CD4-positive, alpha-beta memory T cell (primary cell): ENCODE measurements around the gene VTCN1. TPM values are rescaled to one million over a fixed set of nuclear protein-coding genes. Genes with fewer than 3 reads are reported as not detected.

Source experiments
- CTCF ChIA-PET: fragments of 350-600 bp; sonication (Branson Sonifier 250); formaldehyde crosslinking; loops from one replicate; lab custom pipeline; 2021; ENCODE audit warnings: inconsistent platforms; ENCODE audit not compliant: partially characterized antibody; lab: Charles Lee
- POLR2A ChIA-PET: fragments of 350-600 bp; sonication (Branson Sonifier 250); formaldehyde crosslinking; loops from one replicate; lab custom pipeline; 2021; ENCODE audit not compliant: partially characterized antibody; lab: Charles Lee
- DNase-seq, 5 donors: peaks; one replicate each; pipeline versions ENCODE4 v3.0.0 to v3.0.0-alpha.2; 2020 to 2022; ENCODE audit warnings: mixed read lengths in 1 of 5
- H3K27ac ChIP-seq: one replicate; pipeline ENCODE4 v1.7.0; 2013; ENCODE audit warnings: low read depth, low read length
- H3K27me3 ChIP-seq: 2 replicates; pipeline ENCODE4 v1.7.0; 2013; ENCODE audit warnings: mild to moderate bottlenecking, low read length, moderate library complexity; ENCODE audit not compliant: insufficient read depth
- H3K36me3 ChIP-seq: 2 replicates; pipeline ENCODE4 v1.7.0; 2013; ENCODE audit warnings: mild to moderate bottlenecking, low read length, moderate library complexity; ENCODE audit not compliant: insufficient read depth
- H3K4me1 ChIP-seq: 2 replicates; pipeline ENCODE4 v1.7.0; 2013; ENCODE audit warnings: mild to moderate bottlenecking, low read length, moderate library complexity; ENCODE audit not compliant: insufficient read depth
- H3K4me3 ChIP-seq, 2 donors: one replicate each; pipeline ENCODE4 v1.7.0; 2013; ENCODE audit warnings: low read length in 2 of 2, mild to moderate bottlenecking in 1 of 2
- H3K9me3 ChIP-seq, 2 donors: one replicate each; pipeline ENCODE4 v1.7.0; 2013; ENCODE audit warnings: low read length in 2 of 2, control low read depth in 1 of 2; ENCODE audit not compliant: control insufficient read depth in 1 of 2
- H3K27ac Mint-ChIP-seq, 7 donors: one replicate each; pipeline ENCODE4 v1.8.0; 2020 to 2021; ENCODE audit warnings: mixed read lengths in 7 of 7, mild to moderate bottlenecking in 6 of 7, inconsistent platforms in 3 of 7, moderate library complexity in 3 of 7
- H3K27me3 Mint-ChIP-seq, 2 donors: one replicate each; pipeline ENCODE4 v1.8.0; 2020 to 2021; ENCODE audit warnings: mixed read lengths in 2 of 2
- H3K36me3 Mint-ChIP-seq, 2 donors: one replicate each; pipeline ENCODE4 v1.8.0; 2020 to 2021; ENCODE audit warnings: mixed read lengths in 2 of 2, inconsistent platforms in 1 of 2, mild to moderate bottlenecking in 1 of 2
- H3K4me1 Mint-ChIP-seq, 4 donors: one replicate each; pipeline ENCODE4 v1.8.0; 2020 to 2021; ENCODE audit warnings: mixed read lengths in 4 of 4, mild to moderate bottlenecking in 1 of 4
- H3K4me3 Mint-ChIP-seq, 8 donors: one replicate each; pipeline ENCODE4 v1.8.0; 2020 to 2021; ENCODE audit warnings: mixed read lengths in 8 of 8, mild to moderate bottlenecking in 7 of 8, moderate library complexity in 6 of 8, inconsistent platforms in 3 of 8
- H3K9me3 Mint-ChIP-seq, 8 donors: one replicate each; pipeline ENCODE4 v1.8.0; 2020 to 2021; ENCODE audit warnings: mixed read lengths in 8 of 8, mild to moderate bottlenecking in 5 of 8, inconsistent platforms in 3 of 8, moderate library complexity in 1 of 8
- intact Hi-C: fragments of 100-400 bp; cut with micrococcal nuclease; formaldehyde crosslinking; loops from one replicate; pipeline ENCODE4 v1.15.1; 2023
- microRNA-seq: library from miRNA; unstranded; fragments of <30 nt; microRNA quantifications from one replicate; pipeline ENCODE4 v1.2.0, GENCODE V29; 2021; ENCODE audit warnings: borderline replicate concordance, borderline number of aligned reads, borderline microRNAs expressed, mixed read lengths
- polyA plus RNA-seq, 2 donors: library from polyadenylated mRNA; unstranded; fragments of 300-500 nt; fragmentation: Illumina TruSeq; gene quantifications; one replicate each; pipeline ENCODE4 v1.2.3, GENCODE V29; 2021
- total RNA-seq, 2 experiments: library from RNA; stranded (reverse); gene quantifications; one replicate each; pipeline ENCODE4 v1.2.3, GENCODE V29; 2021

VTCN1 gene
- total and polyA plus RNA-seq, 4 experiments from 2014 or later: not detected

GRCh38 chr1:117093870-117094621 lies 116.7 kb downstream of the VTCN1 start:
- ChIA-PET POLR2A (interaction anchor here (1.2 to 1.3 kb wide), 3 partner anchors 27 to 34 kb away, joined by 3 to 5 read pairs (median 4); partner anchors contain the start of gene TTF2), CTCF (interaction anchor here (0.7 to 1.0 kb wide), 3 partner anchors 26 to 421 kb away, joined by 3 to 4 read pairs (median 3); partner anchors contain the start of gene TTF2)
- peak; percentile 10 to 50 (median 28) for DNase-seq
- H3K4me1 ChIP-seq: peaks cover 7% of the 10 kb centered on the region
- peaks cover 1 to 8% (median 4%) of the 10 kb centered on the region in 4 donors for H3K4me1 Mint-ChIP-seq
- no peaks in the 10 kb centered on the region for H3K27me3 ChIP-seq
- H3K4me3 ChIP-seq: no peak overlapping the region
- H3K27ac Mint-ChIP-seq: peak overlapping the region in 6 of 7 donors; percentile 6 to 47 (median 26)
- H3K27ac ChIP-seq: no peak overlapping the region
- H3K27me3 Mint-ChIP-seq: no peaks in the 10 kb centered on the region
- intact Hi-C loops: no loop called here
- no peaks in the 10 kb centered on the region for H3K9me3 Mint-ChIP-seq
- H3K9me3 ChIP-seq: no peaks in the 10 kb centered on the region
- H3K36me3 ChIP-seq: peaks cover 22% of the 10 kb centered on the region
- no peak overlapping the region for H3K4me3 Mint-ChIP-seq
- peaks cover 58 to 75% of the 10 kb centered on the region in 2 donors for H3K36me3 Mint-ChIP-seq

Small RNA genes within 50 kb of the gene (microRNA-seq; reads per million reads assigned to microRNA genes)
- gene MIR942: 30.2 reads per million, percentile 53 among the genes with 10 or more reads in this experiment

Other genes starting within 250 kb of the VTCN1 start
- 1 to 10 TPM; 2.1 to 2.6 TPM for gene CD101, start 209.2 kb downstream of the VTCN1 start, total RNA-seq
- gene CD101, start 209.2 kb downstream of the VTCN1 start, polyA plus RNA-seq: 1 to 10 TPM; 5.2 to 9.1 TPM
- gene TTF2, start 150.6 kb downstream of the VTCN1 start, total RNA-seq: 10 to 100 TPM; 26.4 to 29.5 TPM
- 10 to 100 TPM in 1 of 2 donors, 1 to 10 TPM in 1; 5.7 to 14.1 TPM for gene TTF2, start 150.6 kb downstream of the VTCN1 start, polyA plus RNA-seq
- gene TRIM45, start 89.2 kb downstream of the VTCN1 start, total RNA-seq: under 1 TPM; 0.20 to 0.25 TPM
- gene TRIM45, start 89.2 kb downstream of the VTCN1 start, polyA plus RNA-seq: under 1 TPM in 1 of 2 donors, not detected in 1; 0.11 TPM
- gene MAN1A2, start 156.5 kb upstream of the VTCN1 start, total RNA-seq: 10 to 100 TPM; 57.0 to 66.5 TPM
- 10 to 100 TPM; 17.5 to 24.1 TPM for gene MAN1A2, start 156.5 kb upstream of the VTCN1 start, polyA plus RNA-seq